CD14-positive monocyte (primary cell): Measurements from ENCODE around the gene CD40LG. TPM values are rescaled to one million over a fixed set of nuclear protein-coding genes. Genes with fewer than 3 reads are reported as not detected.

ENCODE experiments used
- DNase-seq, 3 donors: peaks; one replicate each; pipeline ENCODE4 v3.0.0-alpha.2; 2011 to 2022
- H2AFZ ChIP-seq: 2 replicates; pipeline ENCODE4 v1.6.0; 2012; ENCODE audit warnings: mild to moderate bottlenecking, low read depth, low read length, inconsistent platforms; ENCODE audit not compliant: insufficient read depth, poor library complexity, severe bottlenecking
- H3K27ac ChIP-seq, 2 donors: 1 replicate in 1 of 2; 2 replicates in 1 of 2; pipeline ENCODE4 v1.5.1; 2012 to 2013; ENCODE audit warnings: low read length in 2 of 2, control low read depth in 1 of 2, inconsistent platforms in 1 of 2, low read depth in 1 of 2, mild to moderate bottlenecking in 1 of 2
- H3K27me3 ChIP-seq, 2 donors: one replicate each; pipeline versions ENCODE4 v1.6.0 to v1.6.1; 2011 to 2013; ENCODE audit warnings: low read length in 2 of 2; ENCODE audit not compliant: control insufficient read depth in 2 of 2, insufficient read depth in 2 of 2
- H3K36me3 ChIP-seq, 2 donors: replicated peaks in 1 of 2; 1 replicate in 1 of 2; 2 replicates in 1 of 2; pipeline versions ENCODE4 v1.5.1 to v1.6.1; 2012 to 2013; ENCODE audit warnings: low read length in 2 of 2, control low read depth in 1 of 2, inconsistent platforms in 1 of 2, mild to moderate bottlenecking in 1 of 2; ENCODE audit not compliant: insufficient read depth in 2 of 2, control insufficient read depth in 1 of 2
- H3K4me1 ChIP-seq, 2 donors: 1 replicate in 1 of 2; 2 replicates in 1 of 2; pipeline versions ENCODE4 v1.5.1 to v1.6.1; 2012 to 2013; ENCODE audit warnings: low read length in 2 of 2, control low read depth in 1 of 2, inconsistent platforms in 1 of 2, mild to moderate bottlenecking in 1 of 2, moderate library complexity in 1 of 2; ENCODE audit not compliant: insufficient read depth in 2 of 2, control insufficient read depth in 1 of 2
- H3K4me2 ChIP-seq: replicated peaks from 2 replicates; pipeline ENCODE3; 2012; ENCODE audit warnings: low read length, moderate library complexity, mild to moderate bottlenecking; ENCODE audit not compliant: poor library complexity, severe bottlenecking; ENCODE audit errors: extremely low read depth
- H3K4me3 ChIP-seq, 3 experiments: fragments of 200-600 bp in 1 of 3; sonication (generic) in 1 of 3; replicated peaks in 1 of 3; 1 replicate in 2 of 3; 2 replicates in 1 of 3; pipeline ENCODE4 v1.5.1; 2011 to 2013; ENCODE audit warnings: low read length in 3 of 3, mild to moderate bottlenecking in 3 of 3, control low read depth in 2 of 3, low read depth in 2 of 3, inconsistent platforms in 1 of 3, moderate library complexity in 1 of 3
- H3K79me2 ChIP-seq: 2 replicates; pipeline ENCODE4 v1.6.0; 2012; ENCODE audit warnings: mild to moderate bottlenecking, control low read depth, inconsistent platforms, low read length, moderate library complexity; ENCODE audit not compliant: insufficient read depth
- H3K9ac ChIP-seq: 2 replicates; pipeline ENCODE4 v1.6.0; 2017; ENCODE audit warnings: low read length, mild to moderate bottlenecking; ENCODE audit not compliant: insufficient read depth, poor library complexity, severe bottlenecking
- H3K9me3 ChIP-seq, 2 donors: replicated peaks in 1 of 2; 1 replicate in 1 of 2; 2 replicates in 1 of 2; pipeline versions ENCODE4 v1.5.1 to v1.6.1; 2012 to 2013; ENCODE audit warnings: low read length in 2 of 2, control low read depth in 1 of 2; ENCODE audit not compliant: control insufficient read depth in 1 of 2, insufficient read depth in 1 of 2
- H4K20me1 ChIP-seq: 2 replicates; pipeline ENCODE4 v1.6.0; 2012; ENCODE audit warnings: mild to moderate bottlenecking, low read length, control low read depth, moderate library complexity; ENCODE audit not compliant: insufficient read depth
- H3K27ac Mint-ChIP-seq, 7 donors: one replicate each; pipeline ENCODE4 v1.8.0; 2020; ENCODE audit warnings: mild to moderate bottlenecking in 7 of 7, mixed read lengths in 7 of 7, moderate library complexity in 6 of 7, inconsistent platforms in 2 of 7
- H3K27me3 Mint-ChIP-seq, 3 donors: one replicate each; pipeline ENCODE4 v1.8.0; 2021 to 2022; ENCODE audit warnings: low read depth in 3 of 3, mild to moderate bottlenecking in 3 of 3, mixed read lengths in 3 of 3, moderate library complexity in 3 of 3, inconsistent platforms in 1 of 3
- H3K36me3 Mint-ChIP-seq, 2 donors: one replicate each; pipeline ENCODE4 v1.8.0; 2020; ENCODE audit warnings: mixed read lengths in 2 of 2, inconsistent platforms in 1 of 2, mild to moderate bottlenecking in 1 of 2
- H3K4me1 Mint-ChIP-seq: one replicate; pipeline ENCODE4 v1.8.0; 2020; ENCODE audit warnings: mild to moderate bottlenecking, mixed read lengths
- H3K4me3 Mint-ChIP-seq, 2 donors: one replicate each; pipeline ENCODE4 v1.8.0; 2020; ENCODE audit warnings: mild to moderate bottlenecking in 2 of 2, mixed read lengths in 2 of 2, moderate library complexity in 1 of 2
- H3K9me3 Mint-ChIP-seq, 7 donors: one replicate each; pipeline ENCODE4 v1.8.0; 2020 to 2022; ENCODE audit warnings: mixed read lengths in 7 of 7, mild to moderate bottlenecking in 6 of 7, moderate library complexity in 6 of 7, inconsistent platforms in 2 of 7
- CTCF ChIP-seq: fragments of 200-600 bp; IDR thresholded peaks from one replicate; pipeline ENCODE4 v1.8.0; 2022; ENCODE audit warnings: antibody characterized with exemption, mild to moderate bottlenecking
- whole genome bisulfite sequencing: methylation state at CpG from one replicate; pipeline ENCODE4 v1.1.5; 2013; ENCODE audit warnings: missing lambda C conversion rate; ENCODE audit not compliant: insufficient coverage; 5-methylcytosine and 5-hydroxymethylcytosine counted together
- intact Hi-C, 2 donors: fragments of 100-400 bp; cut with micrococcal nuclease; formaldehyde crosslinking; loops; one replicate each; pipeline versions ENCODE4 v1.15.0 to v1.15.1; 2023
- polyA plus RNA-seq, 3 donors: library from polyadenylated mRNA; depleted of rRNA in 1 of 3; unstranded in 2 of 3; stranded (reverse) in 1 of 3; fragments of 300-500 nt in 2 of 3; fragments of >200 nt in 1 of 3; fragmentation: Illumina TruSeq in 2 of 3; gene quantifications; 1 replicate in 2 of 3; 2 replicates in 1 of 3; pipeline ENCODE4 v1.2.3, GENCODE V29; 2012 to 2021

CD40LG gene
- polyA plus RNA-seq, 3 donors, result 0.09 TPM; not detected in 2

- peak overlapping the region in 1 of 7 donors; percentile 52 for H3K27ac Mint-ChIP-seq
- H3K4me3 ChIP-seq, result no peak overlapping the region
- no peak for DNase-seq
- H3K9me3 ChIP-seq, result no peaks in the 10 kb centered on the region
- H3K9me3 Mint-ChIP-seq, result peaks cover 0 to 2% (median 0%) of the 10 kb centered on the region in 7 donors
- no peaks in the 10 kb centered on the region for H4K20me1 ChIP-seq
- no peak overlapping the region for H3K9ac ChIP-seq
- no peak overlapping the region for H3K27ac ChIP-seq
- no peaks in the 10 kb centered on the region for H3K27me3 Mint-ChIP-seq
- peaks cover 50 to 61% of the 10 kb centered on the region in 2 donors for H3K36me3 Mint-ChIP-seq
- no peak overlapping the region for H3K4me2 ChIP-seq
- H3K4me1 ChIP-seq, result no peaks in the 10 kb centered on the region
- no peaks in the 10 kb centered on the region for H3K4me1 Mint-ChIP-seq
- WGBS, result 89% methylated on average over 3 of the region's 6 CpGs
- no peaks in the 10 kb centered on the region for H3K27me3 ChIP-seq
- peaks cover 61 to 95% of the 10 kb centered on the region in 2 donors for H3K36me3 ChIP-seq
- no peak overlapping the region for H3K4me3 Mint-ChIP-seq
- TF ChIP-seq CTCF, result no peak
- H3K79me2 ChIP-seq, result no peaks in the 10 kb centered on the region
- no peak overlapping the region for H2AFZ ChIP-seq
- intact Hi-C loops, result no loop called here
Observed at GRCh38 chrX:136679531-136679930, 31.6 kb downstream of the CD40LG start.

GRCh38 chrX:136684120-136684519 lies 36.2 kb downstream of the CD40LG start:
- Histone ChIP-seq H3K27me3 (no peaks in the 10 kb centered on the region), H3K9ac (no peak overlapping the region), H3K27ac (no peak overlapping the region), H3K9me3 (no peaks in the 10 kb centered on the region), H4K20me1 (no peaks in the 10 kb centered on the region), H3K4me2 (no peak overlapping the region), H3K4me1 (no peaks in the 10 kb centered on the region), H2AFZ (no peak overlapping the region), H3K79me2 (no peaks in the 10 kb centered on the region), H3K36me3 (peaks cover 59 to 89% of the 10 kb centered on the region in 2 donors), H3K4me3 (no peak overlapping the region)
- Mint-ChIP-seq H3K36me3 (peaks cover 33 to 46% of the 10 kb centered on the region in 2 donors), H3K27me3 (no peaks in the 10 kb centered on the region), H3K4me1 (no peaks in the 10 kb centered on the region), H3K4me3 (no peak overlapping the region), H3K9me3 (no peaks in the 10 kb centered on the region), H3K27ac (no peak overlapping the region)
- DNase-seq, result no peak
- TF ChIP-seq CTCF, result no peak
- intact Hi-C loops, result no loop called here
- WGBS, result no CpG with 5 or more reads among the region's 5 CpGs
